ENCODE results near the gene NEK6. TPM values are rescaled to one million over a fixed set of nuclear protein-coding genes. Genes with fewer than 3 reads are reported as not detected.

The NEK6 gene
- polyA plus RNA-seq, 2 donors, result 1.7 to 2.3 TPM

DNA sequence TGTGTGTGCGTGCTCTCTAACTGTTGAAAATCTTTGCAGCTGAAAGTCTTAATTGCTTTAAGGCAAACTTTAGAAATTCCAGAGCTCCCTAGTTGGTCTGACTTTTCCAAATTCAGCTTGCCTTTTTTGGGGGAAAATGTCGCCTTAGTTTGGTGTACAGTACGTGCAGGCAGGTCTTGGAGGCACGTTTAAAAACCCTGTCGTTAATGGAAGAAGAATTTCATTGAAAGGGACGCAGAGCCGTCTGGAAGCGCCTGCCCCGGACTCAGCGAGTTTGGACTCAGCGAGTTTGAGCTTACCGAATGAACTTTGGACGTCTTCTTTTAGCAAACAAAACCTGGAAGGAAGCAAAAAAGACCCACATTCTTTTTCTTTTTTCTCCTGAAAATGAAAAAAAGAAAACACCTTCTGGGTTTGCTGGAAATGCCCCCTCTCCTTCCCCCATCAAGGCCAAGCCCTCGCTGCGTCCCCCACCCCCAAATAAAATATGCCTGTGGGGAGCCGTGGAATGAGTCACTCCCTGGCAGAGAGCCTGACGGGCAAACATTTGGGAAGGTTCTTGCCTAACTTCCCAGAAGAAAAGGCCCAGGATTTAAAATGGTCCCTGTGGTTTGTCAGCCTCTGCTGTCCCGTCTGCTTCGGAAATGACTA, 1.5 kb downstream of the NEK6 start:
- H3K36me3 ChIP-seq (ENCODE audit: control insufficient read depth in 2 of 2, insufficient read depth in 2 of 2, low read length in 1 of 2), result no peaks in the 10 kb centered on the region
- peaks cover 10 to 11% of the 10 kb centered on the region in 2 donors for H3K4me1 ChIP-seq (ENCODE audit: control insufficient read depth in 2 of 2, insufficient read depth in 2 of 2, low read length in 1 of 2)
- no peaks in the 10 kb centered on the region for H3K9me3 ChIP-seq (ENCODE audit: control insufficient read depth in 2 of 2, insufficient read depth in 1 of 2, low read depth in 1 of 2, low read length in 1 of 2)
- H3K27ac ChIP-seq (ENCODE audit: low read depth in 2 of 2, low read length in 1 of 2), result peak overlapping the region; percentile 76
- 12 to 14% methylated on average over 19 of the region's 19 CpGs for WGBS, 2 donors
- H3K4me3 ChIP-seq (ENCODE audit: low read depth in 1 of 2, low read length in 2 of 2), result peak overlapping the region; percentile 75 to 81
- H3K27me3 ChIP-seq (ENCODE audit: control insufficient read depth in 1 of 2, insufficient read depth in 2 of 2, low read length in 2 of 2), result no peaks in the 10 kb centered on the region

GRCh38 chr9:124260769-124261603, 3.2 kb downstream of the NEK6 start:
- WGBS, 2 donors, result 55 to 57% methylated on average over 15 of the region's 15 CpGs
- peaks cover 11 to 13% of the 10 kb centered on the region in 2 donors for H3K4me1 ChIP-seq (ENCODE audit: control insufficient read depth in 2 of 2, insufficient read depth in 2 of 2, low read length in 1 of 2)
- no peaks in the 10 kb centered on the region for H3K36me3 ChIP-seq (ENCODE audit: control insufficient read depth in 2 of 2, insufficient read depth in 2 of 2, low read length in 1 of 2)
- no peaks in the 10 kb centered on the region for H3K9me3 ChIP-seq (ENCODE audit: control insufficient read depth in 2 of 2, insufficient read depth in 1 of 2, low read depth in 1 of 2, low read length in 1 of 2)
- H3K27ac ChIP-seq (ENCODE audit: low read depth in 2 of 2, low read length in 1 of 2), result peak overlapping the region; percentile 56 to 79
- no peak overlapping the region for H3K4me3 ChIP-seq (ENCODE audit: low read depth in 1 of 2, low read length in 2 of 2)
- H3K27me3 ChIP-seq (ENCODE audit: control insufficient read depth in 1 of 2, insufficient read depth in 2 of 2, low read length in 2 of 2), result no peaks in the 10 kb centered on the region

- Histone ChIP-seq H3K4me1 (ENCODE audit: control insufficient read depth in 2 of 2, insufficient read depth in 2 of 2, low read length in 1 of 2) (peaks cover 13% of the 10 kb centered on the region in 2 donors), H3K36me3 (ENCODE audit: control insufficient read depth in 2 of 2, insufficient read depth in 2 of 2, low read length in 1 of 2) (no peaks in the 10 kb centered on the region), H3K4me3 (ENCODE audit: low read depth in 1 of 2, low read length in 2 of 2) (no peak overlapping the region), H3K27me3 (ENCODE audit: control insufficient read depth in 1 of 2, insufficient read depth in 2 of 2, low read length in 2 of 2) (no peaks in the 10 kb centered on the region), H3K27ac (ENCODE audit: low read depth in 2 of 2, low read length in 1 of 2) (peak overlapping the region; percentile 8 to 79), H3K9me3 (ENCODE audit: control insufficient read depth in 2 of 2, insufficient read depth in 1 of 2, low read depth in 1 of 2, low read length in 1 of 2) (no peaks in the 10 kb centered on the region)
- WGBS, 2 donors, result 83 to 84% methylated on average over 13 of the region's 13 CpGs
These were observed 4.2 kb downstream of the NEK6 start for GRCh38 chr9:124261736-124262648.

- 86 to 88% methylated on average over 5 of the region's 5 CpGs for WGBS, 2 donors
- Histone ChIP-seq H3K36me3 (ENCODE audit: control insufficient read depth in 2 of 2, insufficient read depth in 2 of 2, low read length in 1 of 2) (no peaks in the 10 kb centered on the region), H3K27ac (ENCODE audit: low read depth in 2 of 2, low read length in 1 of 2) (no peak overlapping the region), H3K4me3 (ENCODE audit: low read depth in 1 of 2, low read length in 2 of 2) (no peak overlapping the region), H3K4me1 (ENCODE audit: control insufficient read depth in 2 of 2, insufficient read depth in 2 of 2, low read length in 1 of 2) (peaks cover 14 to 19% of the 10 kb centered on the region in 2 donors), H3K9me3 (ENCODE audit: control insufficient read depth in 2 of 2, insufficient read depth in 1 of 2, low read depth in 1 of 2, low read length in 1 of 2) (no peaks in the 10 kb centered on the region), H3K27me3 (ENCODE audit: control insufficient read depth in 1 of 2, insufficient read depth in 2 of 2, low read length in 2 of 2) (no peaks in the 10 kb centered on the region)
These were observed 4.9 kb downstream of the NEK6 start for GRCh38 chr9:124262649-124262972.

- Histone ChIP-seq H3K9me3 (ENCODE audit: control insufficient read depth in 2 of 2, insufficient read depth in 1 of 2, low read depth in 1 of 2, low read length in 1 of 2) (no peaks in the 10 kb centered on the region), H3K27ac (ENCODE audit: low read depth in 2 of 2, low read length in 1 of 2) (no peak overlapping the region), H3K4me3 (ENCODE audit: low read depth in 1 of 2, low read length in 2 of 2) (no peak overlapping the region), H3K27me3 (ENCODE audit: control insufficient read depth in 1 of 2, insufficient read depth in 2 of 2, low read length in 2 of 2) (no peaks in the 10 kb centered on the region), H3K4me1 (ENCODE audit: control insufficient read depth in 2 of 2, insufficient read depth in 2 of 2, low read length in 1 of 2) (peaks cover 11 to 19% of the 10 kb centered on the region in 2 donors), H3K36me3 (ENCODE audit: control insufficient read depth in 2 of 2, insufficient read depth in 2 of 2, low read length in 1 of 2) (no peaks in the 10 kb centered on the region)
- WGBS, 2 donors, result 88 to 90% methylated on average over 11 of the region's 11 CpGs
These were observed 5.5 kb downstream of the NEK6 start for GRCh38 chr9:124263213-124263612.

GRCh38 chr9:124263800-124264426, 6.2 kb downstream of the NEK6 start:
- Histone ChIP-seq H3K9me3 (ENCODE audit: control insufficient read depth in 2 of 2, insufficient read depth in 1 of 2, low read depth in 1 of 2, low read length in 1 of 2) (no peaks in the 10 kb centered on the region), H3K4me1 (ENCODE audit: control insufficient read depth in 2 of 2, insufficient read depth in 2 of 2, low read length in 1 of 2) (peaks cover 5 to 19% of the 10 kb centered on the region in 2 donors), H3K4me3 (ENCODE audit: low read depth in 1 of 2, low read length in 2 of 2) (no peak overlapping the region), H3K27ac (ENCODE audit: low read depth in 2 of 2, low read length in 1 of 2) (peak overlapping the region in 1 of 2 donors; percentile 1), H3K27me3 (ENCODE audit: control insufficient read depth in 1 of 2, insufficient read depth in 2 of 2, low read length in 2 of 2) (no peaks in the 10 kb centered on the region), H3K36me3 (ENCODE audit: control insufficient read depth in 2 of 2, insufficient read depth in 2 of 2, low read length in 1 of 2) (no peaks in the 10 kb centered on the region)
- WGBS, 2 donors, result 70 to 79% methylated on average over 22 of the region's 22 CpGs

GRCh38 chr9:124264823-124265233, 7.1 kb downstream of the NEK6 start:
- WGBS, 2 donors, result 73 to 75% methylated on average over 8 of the region's 8 CpGs
- no peak overlapping the region for H3K27ac ChIP-seq (ENCODE audit: low read depth in 2 of 2, low read length in 1 of 2)
- H3K4me1 ChIP-seq (ENCODE audit: control insufficient read depth in 2 of 2, insufficient read depth in 2 of 2, low read length in 1 of 2), result peaks cover 5 to 19% of the 10 kb centered on the region in 2 donors
- no peaks in the 10 kb centered on the region for H3K36me3 ChIP-seq (ENCODE audit: control insufficient read depth in 2 of 2, insufficient read depth in 2 of 2, low read length in 1 of 2)
- no peaks in the 10 kb centered on the region for H3K27me3 ChIP-seq (ENCODE audit: control insufficient read depth in 1 of 2, insufficient read depth in 2 of 2, low read length in 2 of 2)
- no peak overlapping the region for H3K4me3 ChIP-seq (ENCODE audit: low read depth in 1 of 2, low read length in 2 of 2)
- H3K9me3 ChIP-seq (ENCODE audit: control insufficient read depth in 2 of 2, insufficient read depth in 1 of 2, low read depth in 1 of 2, low read length in 1 of 2), result no peaks in the 10 kb centered on the region

DNA sequence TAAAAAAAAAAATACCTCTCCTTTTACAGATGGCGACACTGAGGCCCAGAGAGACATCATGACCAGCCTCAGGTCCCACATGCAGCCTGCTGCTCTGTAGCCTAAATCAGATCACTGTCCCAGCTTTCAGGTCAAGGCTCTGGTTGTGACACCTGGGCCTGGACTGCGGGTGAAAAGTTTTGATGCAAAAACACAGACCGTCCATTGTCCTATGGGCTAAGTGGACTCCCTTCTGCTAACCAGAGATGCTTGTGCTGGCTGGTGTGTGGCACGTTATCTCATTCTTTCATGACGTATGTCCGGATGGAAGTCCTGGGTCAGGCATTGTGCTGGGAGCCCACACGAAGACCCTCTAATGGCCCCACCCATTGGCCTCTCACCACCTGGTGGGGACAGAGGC, 7.8 kb downstream of the NEK6 start:
- Histone ChIP-seq H3K36me3 (ENCODE audit: control insufficient read depth in 2 of 2, insufficient read depth in 2 of 2, low read length in 1 of 2) (no peaks in the 10 kb centered on the region), H3K27ac (ENCODE audit: low read depth in 2 of 2, low read length in 1 of 2) (no peak overlapping the region), H3K4me1 (ENCODE audit: control insufficient read depth in 2 of 2, insufficient read depth in 2 of 2, low read length in 1 of 2) (peaks cover 5 to 17% of the 10 kb centered on the region in 2 donors), H3K27me3 (ENCODE audit: control insufficient read depth in 1 of 2, insufficient read depth in 2 of 2, low read length in 2 of 2) (no peaks in the 10 kb centered on the region), H3K4me3 (ENCODE audit: low read depth in 1 of 2, low read length in 2 of 2) (no peak overlapping the region), H3K9me3 (ENCODE audit: control insufficient read depth in 2 of 2, insufficient read depth in 1 of 2, low read depth in 1 of 2, low read length in 1 of 2) (no peaks in the 10 kb centered on the region)
- 89% methylated on average over 7 of the region's 7 CpGs for WGBS, 2 donors

Data from esophagus (tissue), 2 donors.